ENCODE results near the gene INSRR. TPM values are rescaled to one million over a fixed set of nuclear protein-coding genes. Genes with fewer than 3 reads are reported as not detected.

The INSRR gene
- total RNA-seq, 1 experiment from 2014 or later: not detected

GRCh38 chr1:156844638-156845037 is 14.3 kb downstream of the INSRR start:
- BruUV-seq (replicated peaks): no TSS peak
- DNase-seq: no peak
- no peak overlapping the region for H3K4me2 ChIP-seq
- peaks cover 27% of the 10 kb centered on the region; the same call in 1 of the 2 replicates for H3K27me3 ChIP-seq (ENCODE audit: insufficient read depth, low read depth)
- no peaks in the 10 kb centered on the region for H3K36me3 ChIP-seq (ENCODE audit: low read depth)
- no peaks in the 10 kb centered on the region for H3F3A ChIP-seq (ENCODE audit: insufficient read depth, low read depth)
- TF ChIP-seq CTCF (conservative IDR thresholded peaks at IDR 0.05) (no peak), EZH2 (IDR thresholded peaks at IDR 0.05; ENCODE audit: low read depth) (no peak)
- no peak overlapping the region for H3K4me3 ChIP-seq
- ChIA-PET CTCF (no interaction called here), POLR2A (ENCODE audit: unreplicated experiment) (no interaction called here)
- H3K9me2 ChIP-seq (ENCODE audit: insufficient read depth): no peaks in the 10 kb centered on the region
- no peaks in the 10 kb centered on the region for H3K9me3 ChIP-seq (ENCODE audit: insufficient read depth, low read depth)
- no peaks in the 10 kb centered on the region; the same call in 1 of the 2 replicates for H4K20me1 ChIP-seq (ENCODE audit: insufficient read depth)
- no peaks in the 10 kb centered on the region for H3K79me2 ChIP-seq (ENCODE audit: low read depth)
- H3K4me1 ChIP-seq (replicated peaks; ENCODE audit: insufficient read depth): no peaks in the 10 kb centered on the region
- no peak overlapping the region for H3K27ac ChIP-seq
- no peak overlapping the region for H2AFZ ChIP-seq
- intact Hi-C loops (cut with micrococcal nuclease; ENCODE audit: unreplicated experiment): no loop called here

- Histone ChIP-seq H3K4me2 (no peak overlapping the region), H3K4me1 (replicated peaks; ENCODE audit: insufficient read depth) (no peaks in the 10 kb centered on the region), H2AFZ (no peak overlapping the region), H3K27ac (no peak overlapping the region), H3F3A (ENCODE audit: insufficient read depth, low read depth) (no peaks in the 10 kb centered on the region), H3K79me2 (ENCODE audit: low read depth) (no peaks in the 10 kb centered on the region), H3K36me3 (ENCODE audit: low read depth) (no peaks in the 10 kb centered on the region), H3K9me3 (ENCODE audit: insufficient read depth, low read depth) (no peaks in the 10 kb centered on the region), H3K27me3 (ENCODE audit: insufficient read depth, low read depth) (peaks cover 27% of the 10 kb centered on the region; the same call in 1 of the 2 replicates), H4K20me1 (ENCODE audit: insufficient read depth) (no peaks in the 10 kb centered on the region), H3K9me2 (ENCODE audit: insufficient read depth) (no peaks in the 10 kb centered on the region), H3K4me3 (no peak overlapping the region)
- DNase-seq: no peak
- intact Hi-C loops (cut with micrococcal nuclease; ENCODE audit: unreplicated experiment): no loop called here
- no TSS peak for BruUV-seq (replicated peaks)
- ChIA-PET POLR2A (ENCODE audit: unreplicated experiment) (no interaction called here), CTCF (no interaction called here)
- no peak for TF ChIP-seq EZH2 (IDR thresholded peaks at IDR 0.05; ENCODE audit: low read depth)
- no peak for TF ChIP-seq CTCF (conservative IDR thresholded peaks at IDR 0.05)
These were observed 14.8 kb downstream of the INSRR start for GRCh38 chr1:156844102-156844501.

- Histone ChIP-seq H2AFZ (no peak overlapping the region), H3K4me2 (no peak overlapping the region), H3K4me1 (replicated peaks; ENCODE audit: insufficient read depth) (no peaks in the 10 kb centered on the region), H3K27me3 (ENCODE audit: insufficient read depth, low read depth) (peaks cover 20% of the 10 kb centered on the region; the same call in 1 of the 2 replicates), H4K20me1 (ENCODE audit: insufficient read depth) (no peaks in the 10 kb centered on the region), H3F3A (ENCODE audit: insufficient read depth, low read depth) (no peaks in the 10 kb centered on the region), H3K4me3 (no peak overlapping the region), H3K79me2 (ENCODE audit: low read depth) (no peaks in the 10 kb centered on the region), H3K27ac (no peak overlapping the region), H3K36me3 (ENCODE audit: low read depth) (no peaks in the 10 kb centered on the region), H3K9me2 (ENCODE audit: insufficient read depth) (no peaks in the 10 kb centered on the region), H3K9me3 (ENCODE audit: insufficient read depth, low read depth) (no peaks in the 10 kb centered on the region)
- ChIA-PET CTCF (no interaction called here), POLR2A (ENCODE audit: unreplicated experiment) (no interaction called here)
- DNase-seq: no peak
- no TSS peak for BruUV-seq (replicated peaks)
- intact Hi-C loops (cut with micrococcal nuclease; ENCODE audit: unreplicated experiment): no loop called here
- TF ChIP-seq CTCF (conservative IDR thresholded peaks at IDR 0.05) (no peak), EZH2 (IDR thresholded peaks at IDR 0.05; ENCODE audit: low read depth) (no peak)
These were observed 16.2 kb downstream of the INSRR start for GRCh38 chr1:156842618-156843300.

Measured in PC-9 (cell line).